K562 (cell line): ENCODE data around the gene UGT1A6. TPM values are rescaled to one million over a fixed set of nuclear protein-coding genes. Genes with fewer than 3 reads are reported as not detected.

Experiments used
- ATAC-seq: fragments of 200-7000 bp; cut with Tn5 transposase; 3 replicates; pipeline ENCODE4 v1.9.1; 2020; ENCODE audit warnings: moderate library complexity
- BruUV-seq: library from RNA; stranded (reverse); fragments of 400-500 nt; replicated peaks from 2 replicates; lab custom pipeline; 2021; lab: Mats Ljungman, UMichigan
- CTCF ChIA-PET: fragments of 300-600 bp; formaldehyde crosslinking; extraction: SDS; loops from one replicate; lab custom pipeline; 2021; ENCODE audit warnings: low intra/inter-chr PET ratio; lab: Yijun Ruan, JAX
- POLR2A ChIA-PET: fragments of 300-600, 350-650 bp; sonication (Branson Sonifier 250); formaldehyde crosslinking; extraction: SDS; loops from one replicate; lab custom pipeline; 2021; ENCODE audit warnings: antibody characterized with exemption, inconsistent platforms; lab: Yijun Ruan, JAX
- DNase-seq, 4 experiments: peaks; one replicate each; pipeline versions ENCODE4 v3.0.0 to v3.0.0-alpha.2; 2011 to 2018; ENCODE audit warnings: low spot score in 3 of 4, mixed read lengths in 3 of 4; ENCODE audit errors: extremely low read depth in 1 of 4
- FAIRE-seq: peaks from 2 replicates; lab custom pipeline; 2011; peaks lifted over from hg19 to GRCh38; lab: Jason Lieb, UNC
- H2AFZ ChIP-seq: 2 replicates; pipeline ENCODE4 v1.6.0; 2011; ENCODE audit warnings: low read depth, low read length, control low read depth, inconsistent platforms
- H3K27ac ChIP-seq: fragments of 200-600 bp; 3 replicates; pipeline ENCODE4 v1.8.0; 2011; ENCODE audit warnings: low read depth, mild to moderate bottlenecking, control low read depth, inconsistent platforms, low read length, moderate library complexity, mixed read lengths; ENCODE audit errors: extremely low read depth
- H3K27me3 ChIP-seq, 2 experiments: fragments of 300-600 bp in 1 of 2; 2 replicates in 1 of 2; 3 replicates in 1 of 2; pipeline versions ENCODE4 v1.6.0 to v1.8.0; 2011; ENCODE audit warnings: inconsistent platforms in 2 of 2, low read length in 2 of 2, mild to moderate bottlenecking in 1 of 2, mixed read lengths in 1 of 2, moderate library complexity in 1 of 2; ENCODE audit not compliant: control insufficient read depth in 2 of 2, insufficient read depth in 2 of 2
- H3K36me3 ChIP-seq: fragments of 300-600 bp; 3 replicates; pipeline ENCODE4 v1.8.0; 2011; ENCODE audit warnings: mild to moderate bottlenecking, low read length, inconsistent platforms; ENCODE audit not compliant: control insufficient read depth, insufficient read depth
- H3K4me1 ChIP-seq, 2 experiments: fragments of 200-600 bp in 1 of 2; replicated peaks in 1 of 2; 2 replicates in 1 of 2; 3 replicates in 1 of 2; pipeline versions ENCODE4 v1.5.1 to v1.8.0; 2011; ENCODE audit warnings: inconsistent platforms in 2 of 2, low read length in 2 of 2, mild to moderate bottlenecking in 1 of 2, mixed read lengths in 1 of 2, moderate library complexity in 1 of 2; ENCODE audit not compliant: control insufficient read depth in 2 of 2, insufficient read depth in 2 of 2
- H3K4me2 ChIP-seq: 2 replicates; pipeline ENCODE4 v1.6.1; 2011; ENCODE audit warnings: low read length, control low read depth, inconsistent platforms, mixed read lengths; ENCODE audit not compliant: insufficient read depth
- H3K4me3 ChIP-seq: fragments of 200-600 bp; sonication (generic), shearing (Covaris generic); 2 replicates; pipeline ENCODE4 v1.5.1; 2016; ENCODE audit warnings: control low read depth, inconsistent platforms
- H3K79me2 ChIP-seq: fragments of 200-600 bp; 3 replicates; pipeline ENCODE4 v1.8.0; 2011; ENCODE audit warnings: low read length, inconsistent platforms; ENCODE audit not compliant: control insufficient read depth, insufficient read depth
- H3K9ac ChIP-seq, 2 experiments: 2 replicates each; pipeline versions ENCODE4 v1.6.0 to v1.6.1; 2011; ENCODE audit warnings: low read depth in 2 of 2, low read length in 2 of 2, control low read depth in 1 of 2, inconsistent platforms in 1 of 2, mild to moderate bottlenecking in 1 of 2, mixed read lengths in 1 of 2; ENCODE audit not compliant: insufficient read depth in 1 of 2
- H3K9me1 ChIP-seq: one replicate; pipeline ENCODE4 v1.6.0; 2011; ENCODE audit warnings: inconsistent platforms, mild to moderate bottlenecking, low read length, moderate library complexity; ENCODE audit not compliant: control insufficient read depth, insufficient read depth
- H3K9me3 ChIP-seq: replicated peaks from 2 replicates; pipeline ENCODE4 v1.5.1; 2011; ENCODE audit warnings: low read depth, low read length, inconsistent platforms; ENCODE audit not compliant: control insufficient read depth, insufficient read depth
- H4K20me1 ChIP-seq: replicated peaks from 2 replicates; pipeline ENCODE4 v1.6.1; 2011; ENCODE audit warnings: low read length, inconsistent platforms, mixed read lengths; ENCODE audit not compliant: control insufficient read depth, insufficient read depth
- NCOA2 ChIP-seq, 2 experiments: fragments of 450-650 bp; IDR thresholded peaks; 2 replicates each; pipeline ENCODE4 v1.6.1; 2018; ENCODE audit warnings: mild to moderate bottlenecking in 2 of 2, moderate library complexity in 1 of 2; ENCODE audit not compliant: partially characterized antibody in 2 of 2
- SMARCA5 ChIP-seq: fragments of 450-650 bp; IDR thresholded peaks from 2 replicates; pipeline ENCODE4 v1.6.1; 2016
- SPI1 ChIP-seq: IDR thresholded peaks from 2 replicates; pipeline ENCODE4 v1.6.1; 2011; ENCODE audit warnings: low read depth, low read length, control low read depth, borderline replicate concordance
- SRF ChIP-seq, 2 experiments: fragments of 250-450, 450-650 bp in 1 of 2; sonication (Bioruptor Pico) in 1 of 2; sonication (generic) in 1 of 2; formaldehyde crosslinking; IDR thresholded peaks; 2 replicates each; pipeline versions ENCODE4 v1.5.0 to v1.5.1; 2020 to 2022; ENCODE audit warnings: mild to moderate bottlenecking in 1 of 2, missing genetic modification reagents in 1 of 2
- STAT5A ChIP-seq: IDR thresholded peaks from 2 replicates; pipeline ENCODE4 v1.6.1; 2012; ENCODE audit warnings: low read length, inconsistent platforms, borderline replicate concordance
- ZNF277 ChIP-seq: fragments of 250-450 bp; sonication (Bioruptor Pico); IDR thresholded peaks from 2 replicates; pipeline ENCODE4 v1.8.0; 2022; ENCODE audit warnings: inconsistent platforms, mild to moderate bottlenecking, moderate library complexity, borderline replicate concordance
- in situ Hi-C: fragments of 300-500 bp; cut with MboI; formaldehyde crosslinking; loops from 4 replicates; pipeline ENCODE4 v1.15.0; 2018; ENCODE audit warnings: inconsistent platforms, mixed read lengths
- intact Hi-C: fragments of 100-400 bp; cut with micrococcal nuclease; formaldehyde crosslinking; loops from 2 replicates; pipeline ENCODE4 v1.14.2; 2022
- polyA plus RNA-seq, 8 experiments: library from polyadenylated mRNA; depleted of rRNA in 4 of 8; stranded (reverse) in 5 of 8; unstranded in 3 of 8; fragments of >200 nt; fragmentation: Nextera tagmentation in 2 of 8; fragmentation: Illumina TruSeq in 1 of 8; extraction: Ambion mirVana in 2 of 8; extraction: Trizol in 1 of 8; gene quantifications; 2 replicates each; pipeline versions ENCODE4 v1.2.1 to v1.2.3, GENCODE V29; 2011 to 2014; ENCODE audit warnings: inconsistent platforms in 1 of 8, missing spikeins in 1 of 8
- total RNA-seq, 7 experiments: library from RNA; depleted of rRNA in 6 of 7; stranded (reverse); fragments of >200 nt in 6 of 7; fragmentation: Illumina TruSeq in 2 of 7; extraction: Trizol in 2 of 7; gene quantifications; 2 replicates each; pipeline versions ENCODE4 v1.2.1 to v1.2.3, GENCODE V29; 2011 to 2021; ENCODE audit warnings: low replicate concordance in 1 of 7

UGT1A6 gene
- total and polyA plus RNA-seq, 9 of the 15 experiments (the other 6 are each of a cell fraction or from before 2014, with no cell fraction given): not detected

GRCh38 chr2:233689031-233689430 lies 3.7 kb upstream of the UGT1A6 start:
- Histone ChIP-seq H3K9me1 (no peaks in the 10 kb centered on the region), H2AFZ (no peak overlapping the region), H3K4me1 (no peaks in the 10 kb centered on the region)

More at GRCh38 chr2:233689031-233689430, 3.7 kb upstream of the UGT1A6 start:
- Histone ChIP-seq H3K27ac (no peak overlapping the region), H4K20me1 (no peaks in the 10 kb centered on the region; the same call in 1 of the 2 replicates), H3K79me2 (no peaks in the 10 kb centered on the region), H3K9me3 (no peaks in the 10 kb centered on the region), H3K27me3 (peaks cover 0 to 8% of the 10 kb centered on the region in 2 experiments; a peak in 3 of 5 replicates), H3K36me3 (no peaks in the 10 kb centered on the region), H3K4me2 (no peak overlapping the region), H3K9ac (no peak overlapping the region), H3K4me3 (no peak overlapping the region)
- DNase-seq (no peak), ATAC-seq (no peak), FAIRE-seq (no peak)
- ChIA-PET CTCF (interaction anchor here (0.6 kb wide), 1 partner anchor 103 kb away, joined by 4 read pairs; no protein-coding TSS in a partner anchor), POLR2A (no interaction called here)
- TF ChIP-seq SPI1: 0 out of 2 replicates have a peak, but pooled peaks have one; percentile 26
- no peak for TF ChIP-seq STAT5A
- no peak for TF ChIP-seq ZNF277
- TF ChIP-seq SRF (CRISPR knock-in tag; IDR thresholded peaks at IDR 0.05): no peak
- no peak for TF ChIP-seq SMARCA5
- TF ChIP-seq NCOA2 (IDR thresholded peaks at IDR 0.05; ENCODE audit: partially characterized antibody in 2 of 2): no peak
- in situ Hi-C loops (no loop called here), intact Hi-C loops (no loop called here)
- no TSS peak for BruUV-seq
